Chondrocyte (in vitro differentiated cells): ENCODE measurements around the gene ARMCX5. TPM values are rescaled to one million over a fixed set of nuclear protein-coding genes. Genes with fewer than 3 reads are reported as not detected.

Experiments used
- DNase-seq: peaks from one replicate; pipeline ENCODE4 v3.0.0; 2021; ENCODE audit warnings: mixed read lengths, low spot score
- H3K27ac Mint-ChIP-seq: one replicate; pipeline ENCODE4 v1.8.0; 2021; ENCODE audit warnings: mild to moderate bottlenecking, moderate library complexity, mixed read lengths; ENCODE audit not compliant: unreplicated experiment
- H3K27me3 Mint-ChIP-seq: 2 replicates; pipeline ENCODE4 v1.8.0; 2021; ENCODE audit warnings: low read depth, mixed read lengths
- H3K36me3 Mint-ChIP-seq: 2 replicates; pipeline ENCODE4 v1.8.0; 2021; ENCODE audit warnings: low read depth, mixed read lengths
- H3K4me1 Mint-ChIP-seq: 2 replicates; pipeline ENCODE4 v1.8.0; 2021; ENCODE audit warnings: low read depth, mild to moderate bottlenecking, mixed read lengths
- H3K4me3 Mint-ChIP-seq: one replicate; pipeline ENCODE4 v1.8.0; 2021; ENCODE audit warnings: mild to moderate bottlenecking, moderate library complexity, mixed read lengths; ENCODE audit not compliant: unreplicated experiment
- H3K9me3 Mint-ChIP-seq: 2 replicates; pipeline ENCODE4 v1.8.0; 2021; ENCODE audit warnings: low read depth, mixed read lengths
- total RNA-seq: library from RNA; stranded (reverse); gene quantifications from 3 replicates; pipeline ENCODE4 v1.2.1, GENCODE V29; 2021
- TF ChIP-seq, protein P1 (sequence below): fragments of 200-600 bp; sonication (generic); IDR thresholded peaks from 2 replicates; pipeline ENCODE4 v1.5.0; 2021; ENCODE audit warnings: antibody characterized with exemption, mild to moderate bottlenecking, moderate library complexity

ARMCX5 gene
- total RNA-seq, 1 donor from 2014 or later = 14.9 TPM

DNA sequence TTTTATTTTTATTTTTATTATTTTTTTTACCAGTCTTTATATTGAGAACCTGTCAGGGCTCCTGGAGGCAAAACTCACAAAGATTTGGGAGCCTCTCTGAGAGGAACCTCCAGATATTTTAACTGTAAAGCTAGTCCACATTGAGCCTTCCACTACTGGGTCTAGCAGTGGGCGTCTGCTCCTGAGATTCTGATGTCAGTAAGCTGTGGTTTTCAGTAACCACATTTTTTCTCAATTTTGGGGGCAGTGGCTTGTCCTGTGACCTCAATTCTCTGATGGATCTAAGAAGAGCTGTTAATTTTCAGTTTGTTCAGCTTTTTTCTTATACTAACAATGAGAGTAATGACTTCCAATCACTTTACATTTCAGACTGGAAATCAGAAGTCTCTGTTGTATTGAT, 28.3 kb downstream of the ARMCX5 start:
- Mint-ChIP-seq H3K27me3 (no peaks in the 10 kb centered on the region), H3K27ac (no peak overlapping the region), H3K4me1 (peaks cover 14% of the 10 kb centered on the region), H3K36me3 (peaks cover 2% of the 10 kb centered on the region), H3K4me3 (no peak overlapping the region), H3K9me3 (peaks cover 15% of the 10 kb centered on the region)
- no peak for DNase-seq
- TF ChIP-seq, protein P1, sequence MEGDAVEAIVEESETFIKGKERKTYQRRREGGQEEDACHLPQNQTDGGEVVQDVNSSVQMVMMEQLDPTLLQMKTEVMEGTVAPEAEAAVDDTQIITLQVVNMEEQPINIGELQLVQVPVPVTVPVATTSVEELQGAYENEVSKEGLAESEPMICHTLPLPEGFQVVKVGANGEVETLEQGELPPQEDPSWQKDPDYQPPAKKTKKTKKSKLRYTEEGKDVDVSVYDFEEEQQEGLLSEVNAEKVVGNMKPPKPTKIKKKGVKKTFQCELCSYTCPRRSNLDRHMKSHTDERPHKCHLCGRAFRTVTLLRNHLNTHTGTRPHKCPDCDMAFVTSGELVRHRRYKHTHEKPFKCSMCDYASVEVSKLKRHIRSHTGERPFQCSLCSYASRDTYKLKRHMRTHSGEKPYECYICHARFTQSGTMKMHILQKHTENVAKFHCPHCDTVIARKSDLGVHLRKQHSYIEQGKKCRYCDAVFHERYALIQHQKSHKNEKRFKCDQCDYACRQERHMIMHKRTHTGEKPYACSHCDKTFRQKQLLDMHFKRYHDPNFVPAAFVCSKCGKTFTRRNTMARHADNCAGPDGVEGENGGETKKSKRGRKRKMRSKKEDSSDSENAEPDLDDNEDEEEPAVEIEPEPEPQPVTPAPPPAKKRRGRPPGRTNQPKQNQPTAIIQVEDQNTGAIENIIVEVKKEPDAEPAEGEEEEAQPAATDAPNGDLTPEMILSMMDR = no peak

DNA sequence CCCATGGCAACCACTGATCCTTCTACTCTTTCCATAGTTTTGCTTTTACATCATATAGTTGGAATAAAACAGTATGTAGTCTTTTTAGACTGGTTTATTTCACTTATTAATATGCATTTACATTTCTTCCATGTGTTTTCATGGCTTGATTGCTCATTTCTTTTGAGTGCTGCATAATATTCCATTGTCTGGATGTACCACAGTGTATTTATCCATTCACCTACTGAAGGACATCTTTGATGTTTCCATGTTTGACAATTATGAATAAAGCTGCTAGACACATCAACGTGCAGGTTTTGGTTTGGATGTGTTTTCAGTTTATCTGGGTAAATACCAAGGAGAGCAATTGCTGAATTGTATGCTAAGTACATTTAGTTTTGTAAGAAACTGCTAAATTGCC, 38.2 kb downstream of the ARMCX5 start:
- Mint-ChIP-seq H3K4me1 (no peaks in the 10 kb centered on the region), H3K27ac (no peak overlapping the region), H3K36me3 (peaks cover 1% of the 10 kb centered on the region), H3K4me3 (no peak overlapping the region), H3K9me3 (peaks cover 32% of the 10 kb centered on the region), H3K27me3 (no peaks in the 10 kb centered on the region)
- DNase-seq = no peak
- TF ChIP-seq, protein P1 = no peak

DNA sequence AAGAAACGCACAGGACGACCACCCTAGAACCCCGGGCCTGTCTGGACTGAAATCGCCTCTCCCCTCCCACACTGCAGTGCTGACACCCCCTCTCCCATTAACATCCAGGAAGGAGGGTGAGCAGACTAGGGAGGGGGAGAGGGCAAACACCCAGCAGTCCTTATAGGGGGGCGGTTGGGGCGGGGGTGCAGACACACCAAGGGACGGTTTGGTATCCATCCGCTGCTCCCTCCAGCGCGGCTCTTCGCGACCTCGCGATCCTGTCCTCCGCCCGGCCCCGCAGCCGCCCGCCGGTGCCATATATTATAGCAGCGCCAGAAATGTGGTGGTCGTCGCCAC, 51.6 kb downstream of the ARMCX5 start:
- DNase-seq = no peak
- Mint-ChIP-seq H3K4me3 (peak overlapping the region; percentile 84), H3K9me3 (peaks cover 28% of the 10 kb centered on the region), H3K36me3 (peaks cover 5% of the 10 kb centered on the region), H3K27ac (no peak overlapping the region), H3K27me3 (no peaks in the 10 kb centered on the region), H3K4me1 (no peaks in the 10 kb centered on the region)
- TF ChIP-seq, protein P1 = no peak

DNA sequence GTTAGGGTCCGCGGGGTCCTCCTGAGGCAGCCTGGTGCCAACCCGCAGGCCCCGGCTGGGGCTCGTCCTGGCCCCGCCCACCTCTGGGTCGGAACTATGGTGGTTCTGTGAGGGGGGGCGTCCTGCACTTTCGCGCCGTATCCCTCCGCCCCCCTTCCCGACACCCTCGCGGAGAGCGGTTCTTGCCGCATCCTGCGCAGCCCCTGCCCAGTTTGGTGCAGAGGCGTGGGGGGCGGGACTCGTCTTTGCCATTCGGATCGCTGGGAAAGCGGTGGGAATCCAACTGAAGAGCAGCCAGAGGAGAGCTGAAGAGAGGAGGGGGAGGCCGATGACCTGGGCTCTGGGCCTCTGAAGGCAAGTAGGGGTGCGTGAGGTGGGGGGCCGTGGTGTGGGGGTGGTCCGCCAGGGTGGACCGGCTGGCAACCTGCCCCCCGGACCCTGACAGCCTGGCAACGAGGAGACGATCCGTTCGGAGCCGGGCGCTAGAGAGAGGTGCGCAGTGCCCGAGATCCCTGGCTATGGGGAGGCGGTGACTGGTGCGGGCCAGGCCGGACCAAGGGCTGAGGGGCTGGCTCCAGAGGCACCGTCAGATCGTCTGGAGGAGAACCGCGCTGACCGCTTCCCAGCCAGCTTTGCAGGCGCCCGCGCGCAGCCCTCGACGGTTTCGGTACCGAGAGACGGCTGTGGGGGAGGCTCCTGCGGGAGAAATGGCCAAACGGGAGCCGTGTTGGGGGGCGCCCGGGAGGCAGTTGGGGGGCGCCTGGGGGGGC, 52.1 kb downstream of the ARMCX5 start, which contains the start of gene GPRASP1:
Gene GPRASP1 (plus strand): TSS at position 242 of the 770 bp plus-strand sequence. CDS start 2,431 bp downstream, outside the sequence.
- H3K27me3 Mint-ChIP-seq = no peaks in the 10 kb centered on the region
- peak within 1 kb of the TSS; percentile 84 for H3K4me3 Mint-ChIP-seq
- TF ChIP-seq, protein P1 = no peak
- H3K4me1 Mint-ChIP-seq = no peaks in the 10 kb centered on the region
- no peak for DNase-seq
- peaks cover 34% of the 10 kb centered on the region for H3K9me3 Mint-ChIP-seq
- H3K27ac Mint-ChIP-seq = no peak within 1 kb of the TSS
- peaks cover 5% of the 10 kb centered on the region for H3K36me3 Mint-ChIP-seq

DNA sequence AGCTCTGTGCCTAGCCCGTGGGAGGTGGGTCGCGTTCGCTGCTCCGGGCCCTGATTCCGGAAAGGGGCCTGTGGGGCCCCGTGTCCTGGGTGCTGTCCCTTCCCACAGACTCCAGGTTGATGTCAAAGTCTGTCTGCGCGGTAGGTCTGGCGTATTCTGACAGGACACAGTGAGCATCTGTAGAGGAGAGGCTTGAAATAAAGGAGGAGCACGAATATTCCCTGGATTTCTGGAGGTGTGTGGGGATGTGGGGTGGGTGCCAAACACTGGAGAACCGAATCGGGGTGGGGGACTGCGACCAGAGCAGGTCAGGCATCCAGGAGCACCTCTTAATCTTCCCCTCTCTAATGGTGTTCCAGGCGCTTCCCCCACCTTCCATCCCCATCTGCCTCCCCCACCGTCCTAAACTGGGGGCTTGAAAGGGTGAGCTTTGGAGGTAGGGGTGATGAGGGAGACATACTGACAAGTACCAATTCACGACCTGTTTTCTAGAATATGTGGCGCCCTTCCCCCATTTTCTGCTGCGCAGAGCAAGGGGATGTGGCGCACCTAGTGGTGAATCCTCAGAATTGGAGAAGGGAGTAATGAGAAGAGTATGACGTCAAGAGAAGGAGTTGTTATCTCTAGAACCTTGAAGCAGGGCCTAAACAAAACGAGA, 52.8 kb downstream of the ARMCX5 start:
- TF ChIP-seq, protein P1 = peak; percentile 42
- Mint-ChIP-seq H3K27me3 (no peaks in the 10 kb centered on the region), H3K9me3 (peaks cover 29% of the 10 kb centered on the region), H3K4me3 (peak overlapping the region; percentile 84), H3K27ac (no peak overlapping the region), H3K4me1 (no peaks in the 10 kb centered on the region), H3K36me3 (peaks cover 5% of the 10 kb centered on the region)
- no peak for DNase-seq

Other genes starting within 250 kb of the ARMCX5 start
- gene NXF2B, start 159.5 kb upstream of the ARMCX5 start, total RNA-seq = not detected in 3 replicates
- gene TCP11X2, start 127.7 kb upstream of the ARMCX5 start, total RNA-seq = not detected in 3 replicates
- 1.1 to 4.6 TPM (median 4.4 TPM) in 3 replicates for gene TMSB15A, start 82.8 kb upstream of the ARMCX5 start, total RNA-seq
- 2.1 to 3.6 TPM (median 2.2 TPM) in 3 replicates for gene GPRASP1, start 52.0 kb downstream of the ARMCX5 start, total RNA-seq
- 10.7 to 11.5 TPM (median 11.0 TPM) in 3 replicates for gene GPRASP2, start 112.9 kb downstream of the ARMCX5 start, total RNA-seq
- gene GPRASP3, start 121.2 kb downstream of the ARMCX5 start, total RNA-seq = 2.5 to 3.8 TPM (median 3.2 TPM) in 3 replicates